ENCODE results near the gene EMILIN1. TPM values are rescaled to one million over a fixed set of nuclear protein-coding genes. Genes with fewer than 3 reads are reported as not detected.

EMILIN1 gene
- total and polyA plus RNA-seq, 2 donors (not counting 3 experiments of a cell fraction or from before 2014, with no cell fraction given), result 11.7 to 16.6 TPM

GRCh38 chr2:27089111-27089954 is 10.9 kb downstream of the EMILIN1 start:
- FAIRE-seq (no peak), DNase-seq (ENCODE audit: low read depth, low spot score) (no peak)
- ChIA-PET CTCF (interaction anchor here (0.6 to 2.5 kb wide), 4 partner anchors 7 to 127 kb away, joined by 3 to 14 read pairs (median 3); no protein-coding TSS in a partner anchor), POLR2A (no interaction called here)
- H3K36me3 ChIP-seq (ENCODE audit: control insufficient read depth in 2 of 2, extremely low read depth in 1 of 2, insufficient read depth in 2 of 2, low read length in 2 of 2), result no peaks in the 10 kb centered on the region
- H2AFZ ChIP-seq (ENCODE audit: low read depth, low read length), result no peak overlapping the region
- no peaks in the 10 kb centered on the region for H4K20me1 ChIP-seq (replicated peaks; ENCODE audit: control insufficient read depth, extremely low read depth, insufficient read depth, low read length)
- H3K9ac ChIP-seq (replicated peaks; ENCODE audit: extremely low read depth, insufficient read depth, low read length), result no peak overlapping the region
- H3K4me3 ChIP-seq (replicated peaks in 1 of 3; ENCODE audit: insufficient read depth in 1 of 3, low read depth in 1 of 3, low read length in 3 of 3), result no peak overlapping the region
- H3K9me3 ChIP-seq (replicated peaks; ENCODE audit: control insufficient read depth, insufficient read depth, low read length), result no peaks in the 10 kb centered on the region
- dilution Hi-C loops (cut with MboI; ENCODE audit: extremely low pct_ligation_motif_present, low sequenced_read_pairs) (no loop called here), intact Hi-C loops (cut with micrococcal nuclease) (loop anchor here (5.0 kb wide), 1 partner anchor 242 kb away; the partner anchor contains the start of gene DPYSL5)
- no peaks in the 10 kb centered on the region for H3K9me1 ChIP-seq (replicated peaks; ENCODE audit: control insufficient read depth, extremely low read depth, insufficient read depth, low read length)
- H3K4me2 ChIP-seq (ENCODE audit: insufficient read depth, low read length), result no peak overlapping the region
- H3K27me3 ChIP-seq (ENCODE audit: control insufficient read depth in 2 of 2, insufficient read depth in 2 of 2, low read length in 2 of 2), result no peaks in the 10 kb centered on the region
- TF ChIP-seq POLR2AphosphoS5 (IDR thresholded peaks at IDR 0.05; ENCODE audit: insufficient read depth, low read depth, low read length) (no peak), EZH2 (IDR thresholded peaks at IDR 0.05; ENCODE audit: borderline replicate concordance, low read depth, low read length, severe bottlenecking) (no peak), CTCF (IDR thresholded peaks at IDR 0.05; ENCODE audit: extremely low read depth in 1 of 2, insufficient read depth in 1 of 2, low read depth in 1 of 2, low read length in 2 of 2) (no peak), POLR2A (IDR thresholded peaks at IDR 0.05; ENCODE audit: low read depth, low read length) (no peak), JUN (IDR thresholded peaks at IDR 0.05; ENCODE audit: borderline replicate concordance, insufficient read depth, insufficient read length, low read depth) (no peak), GATA2 (IDR thresholded peaks at IDR 0.05; ENCODE audit: insufficient read depth, insufficient read length, low read depth, low read length) (no peak), MAX (IDR thresholded peaks at IDR 0.05; ENCODE audit: insufficient read depth, insufficient read length) (no peak), FOS (IDR thresholded peaks at IDR 0.05; ENCODE audit: borderline replicate concordance, insufficient read depth, low read length) (no peak), MYC (IDR thresholded peaks at IDR 0.05; ENCODE audit: low read depth, low read length) (no peak)
- H3K4me1 ChIP-seq (ENCODE audit: control insufficient read depth, extremely low read depth, insufficient read depth, low read length), result peaks cover 5% of the 10 kb centered on the region
- H3K27ac ChIP-seq (ENCODE audit: insufficient read depth, low read depth, low read length), result no peak overlapping the region
- BruUV-seq (replicated peaks), result no TSS peak
- H3K79me2 ChIP-seq (ENCODE audit: control insufficient read depth, insufficient read depth, low read length), result no peaks in the 10 kb centered on the region

All from endothelial cell of umbilical vein (primary cell).